Measurements from ENCODE around the gene LHFPL6. TPM values are rescaled to one million over a fixed set of nuclear protein-coding genes. Genes with fewer than 3 reads are reported as not detected.

LHFPL6 gene
- total RNA-seq, 1 donor from 2014 or later, result 174 TPM

DNA sequence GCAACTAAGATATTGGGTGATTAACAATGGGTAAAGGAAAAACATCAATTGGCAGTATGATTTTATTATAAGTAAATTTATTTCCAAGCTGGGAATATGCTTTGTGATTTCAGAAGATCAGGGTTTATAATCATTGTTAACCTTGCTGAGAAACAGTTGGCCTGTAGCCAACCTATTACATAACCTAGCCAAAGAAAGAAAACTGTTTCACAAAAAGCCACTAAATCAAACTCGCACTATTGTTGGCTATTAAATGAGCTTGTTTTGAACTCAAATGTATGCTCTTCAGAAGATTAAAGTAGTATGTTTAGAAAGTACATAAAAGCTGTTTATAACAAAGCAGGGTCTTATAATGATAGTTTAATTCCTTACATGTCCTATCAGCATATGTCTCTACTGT, 151.7 kb downstream of the LHFPL6 start:
- H3K27me3 Mint-ChIP-seq (ENCODE audit: unreplicated experiment), result no peaks in the 10 kb centered on the region
- DNase-seq (ENCODE audit: extremely low spot score, unreplicated experiment), result no peak
- H3K4me3 Mint-ChIP-seq (ENCODE audit: unreplicated experiment), result no peak overlapping the region
- no peak for TF ChIP-seq CTCF (IDR thresholded peaks at IDR 0.05)
- peaks cover 37% of the 10 kb centered on the region for H3K4me1 Mint-ChIP-seq (ENCODE audit: unreplicated experiment)
- peak overlapping the region; percentile 94 for H3K27ac Mint-ChIP-seq (ENCODE audit: unreplicated experiment)
- no peaks in the 10 kb centered on the region for H3K9me3 Mint-ChIP-seq (ENCODE audit: unreplicated experiment)
- H3K36me3 Mint-ChIP-seq (ENCODE audit: unreplicated experiment), result no peaks in the 10 kb centered on the region

DNA sequence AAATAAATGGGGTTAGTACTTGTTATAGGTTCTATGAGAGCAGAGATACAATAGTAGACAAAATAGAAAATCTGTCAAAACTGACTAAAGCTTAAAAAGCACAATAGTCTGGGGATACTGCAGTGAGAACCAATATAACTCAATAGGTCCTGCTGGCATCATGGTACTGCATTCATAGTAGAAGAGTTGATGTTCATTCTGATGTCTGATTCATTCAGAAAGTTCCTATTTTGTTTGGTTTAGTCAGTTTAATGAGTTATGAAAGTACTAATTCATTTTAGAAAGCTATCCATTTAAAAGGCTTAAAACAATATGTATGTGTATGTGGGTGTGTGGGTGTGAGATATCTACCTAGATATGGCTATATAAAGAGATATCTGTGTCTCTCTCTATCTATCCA, 152.8 kb downstream of the LHFPL6 start:
- Mint-ChIP-seq H3K27ac (ENCODE audit: unreplicated experiment) (no peak overlapping the region), H3K27me3 (ENCODE audit: unreplicated experiment) (no peaks in the 10 kb centered on the region), H3K36me3 (ENCODE audit: unreplicated experiment) (no peaks in the 10 kb centered on the region), H3K4me3 (ENCODE audit: unreplicated experiment) (no peak overlapping the region), H3K4me1 (ENCODE audit: unreplicated experiment) (peaks cover 32% of the 10 kb centered on the region), H3K9me3 (ENCODE audit: unreplicated experiment) (no peaks in the 10 kb centered on the region)
- no peak for DNase-seq (ENCODE audit: extremely low spot score, unreplicated experiment)
- no peak for TF ChIP-seq CTCF (IDR thresholded peaks at IDR 0.05)

DNA sequence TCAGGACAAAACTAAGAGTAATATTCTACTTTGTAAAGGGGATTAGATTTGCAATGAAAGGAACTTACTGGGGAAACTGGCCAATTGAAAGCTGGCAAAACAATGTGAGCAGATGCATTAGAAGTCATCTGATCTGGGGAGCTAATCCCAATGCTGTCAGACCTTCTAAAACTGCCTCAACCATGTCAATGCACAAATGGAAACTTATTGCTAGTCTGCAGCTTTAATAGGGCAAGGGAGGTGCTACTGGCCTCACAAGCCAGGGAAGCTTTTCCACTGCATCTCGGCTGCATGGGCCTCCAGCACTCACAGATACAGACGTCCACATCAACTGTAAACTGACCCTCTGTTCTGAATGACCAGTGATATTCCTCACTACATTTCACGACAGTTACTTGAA, 154.2 kb downstream of the LHFPL6 start:
- H3K27ac Mint-ChIP-seq (ENCODE audit: unreplicated experiment), result no peak overlapping the region
- H3K4me1 Mint-ChIP-seq (ENCODE audit: unreplicated experiment), result peaks cover 32% of the 10 kb centered on the region

GRCh38 chr13:39446865-39447264, 156.1 kb downstream of the LHFPL6 start:
- DNase-seq (ENCODE audit: extremely low spot score, unreplicated experiment), result no peak
- peaks cover 20% of the 10 kb centered on the region for H3K4me1 Mint-ChIP-seq (ENCODE audit: unreplicated experiment)
- no peak overlapping the region for H3K4me3 Mint-ChIP-seq (ENCODE audit: unreplicated experiment)
- no peaks in the 10 kb centered on the region for H3K27me3 Mint-ChIP-seq (ENCODE audit: unreplicated experiment)
- no peak overlapping the region for H3K27ac Mint-ChIP-seq (ENCODE audit: unreplicated experiment)
- TF ChIP-seq CTCF (IDR thresholded peaks at IDR 0.05), result no peak
- H3K36me3 Mint-ChIP-seq (ENCODE audit: unreplicated experiment), result no peaks in the 10 kb centered on the region
- H3K9me3 Mint-ChIP-seq (ENCODE audit: unreplicated experiment), result no peaks in the 10 kb centered on the region

More for the DNA sequence above, 154.2 kb downstream of the LHFPL6 start:
- Mint-ChIP-seq H3K9me3 (ENCODE audit: unreplicated experiment) (no peaks in the 10 kb centered on the region), H3K4me3 (ENCODE audit: unreplicated experiment) (no peak overlapping the region), H3K36me3 (ENCODE audit: unreplicated experiment) (no peaks in the 10 kb centered on the region), H3K27me3 (ENCODE audit: unreplicated experiment) (no peaks in the 10 kb centered on the region)
- TF ChIP-seq CTCF (IDR thresholded peaks at IDR 0.05), result no peak
- DNase-seq (ENCODE audit: extremely low spot score, unreplicated experiment), result no peak

- no peak for DNase-seq (ENCODE audit: extremely low spot score, unreplicated experiment)
- no peaks in the 10 kb centered on the region for H3K36me3 Mint-ChIP-seq (ENCODE audit: unreplicated experiment)
- H3K27me3 Mint-ChIP-seq (ENCODE audit: unreplicated experiment), result no peaks in the 10 kb centered on the region
- peaks cover 8% of the 10 kb centered on the region for H3K4me1 Mint-ChIP-seq (ENCODE audit: unreplicated experiment)
- no peak for TF ChIP-seq CTCF (IDR thresholded peaks at IDR 0.05)
- H3K4me3 Mint-ChIP-seq (ENCODE audit: unreplicated experiment), result no peak overlapping the region
- no peaks in the 10 kb centered on the region for H3K9me3 Mint-ChIP-seq (ENCODE audit: unreplicated experiment)
- H3K27ac Mint-ChIP-seq (ENCODE audit: unreplicated experiment), result no peak overlapping the region
Measured at GRCh38 chr13:39444866-39445265, 158.1 kb downstream of the LHFPL6 start.

Measured in osteocyte (in vitro differentiated cells).